Suprapubic skin (tissue), 3 donors: Measurements from ENCODE around the gene KANSL3.

Experiments
- CTCF ChIP-seq, 2 donors: fragments of 200-600 bp in 1 of 2; fragments of 450-650 bp in 1 of 2; sonication (generic) in 1 of 2; IDR thresholded peaks; one replicate each; pipeline ENCODE4 v1.5.1; 2016 to 2019; ENCODE audit warnings: antibody characterized with exemption in 2 of 2, mild to moderate bottlenecking in 1 of 2, moderate library complexity in 1 of 2
- POLR2AphosphoS5 ChIP-seq, 3 donors: sonication (generic); formaldehyde crosslinking; IDR thresholded peaks; one replicate each; pipeline ENCODE4 v1.6.1; 2017; ENCODE audit warnings: antibody characterized with exemption in 3 of 3

- TF ChIP-seq POLR2AphosphoS5 (IDR thresholded peaks at IDR 0.05) (no peak), CTCF (IDR thresholded peaks at IDR 0.05) (no peak)
Measured at GRCh38 chr2:96556441-96557330, 81.4 kb downstream of the KANSL3 start.
